Thyroid gland (tissue), 4 donors: Measurements from ENCODE around the gene LRMDA.

Experiments
- CTCF ChIP-seq, 6 experiments: fragments of 200-600 bp in 3 of 6; fragments of 450-650 bp in 3 of 6; sonication (generic) in 3 of 6; IDR thresholded peaks; one replicate each; pipeline ENCODE4 v1.5.1; 2016 to 2019; ENCODE audit warnings: antibody characterized with exemption in 6 of 6, mild to moderate bottlenecking in 2 of 6, inconsistent platforms in 1 of 6, moderate library complexity in 1 of 6
- POLR2A ChIP-seq, 2 donors: fragments of 450-650 bp; IDR thresholded peaks; one replicate each; pipeline ENCODE4 v1.6.1; 2017; ENCODE audit warnings: antibody characterized with exemption in 2 of 2, mild to moderate bottlenecking in 2 of 2, moderate library complexity in 1 of 2

DNA sequence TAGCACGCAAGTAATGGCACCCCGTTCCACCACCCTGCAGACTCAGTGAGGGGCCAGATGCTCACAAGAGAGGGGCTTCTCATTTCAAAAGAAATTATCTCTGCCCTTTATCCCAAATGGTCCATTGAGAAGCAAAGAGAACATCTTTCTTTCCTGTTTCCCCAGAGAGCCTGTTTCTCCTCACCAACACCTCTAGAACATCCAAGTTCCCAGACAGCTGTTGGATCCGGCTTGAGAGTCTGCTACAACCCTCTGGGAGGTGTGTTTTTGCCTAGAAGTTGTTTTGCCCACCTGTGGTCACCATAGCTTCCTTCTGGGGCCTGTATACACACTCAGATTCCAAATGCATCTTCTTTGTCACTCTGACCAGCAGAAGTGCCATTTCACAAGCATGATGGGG is 637.4 kb downstream of the LRMDA start:
- TF ChIP-seq POLR2A (IDR thresholded peaks at IDR 0.05) (no peak), CTCF (IDR thresholded peaks at IDR 0.05) (no peak)
